HG03378 (cell line): ENCODE measurements around the gene TNRC6C.

Experiments
- ATAC-seq: cut with Tn5 transposase; IDR thresholded peaks from one replicate; pipeline ENCODE4 v1.9.1; 2021; ENCODE audit warnings: mild to moderate bottlenecking, moderate library complexity; ENCODE audit not compliant: unreplicated experiment

Gene TNRC6C

DNA sequence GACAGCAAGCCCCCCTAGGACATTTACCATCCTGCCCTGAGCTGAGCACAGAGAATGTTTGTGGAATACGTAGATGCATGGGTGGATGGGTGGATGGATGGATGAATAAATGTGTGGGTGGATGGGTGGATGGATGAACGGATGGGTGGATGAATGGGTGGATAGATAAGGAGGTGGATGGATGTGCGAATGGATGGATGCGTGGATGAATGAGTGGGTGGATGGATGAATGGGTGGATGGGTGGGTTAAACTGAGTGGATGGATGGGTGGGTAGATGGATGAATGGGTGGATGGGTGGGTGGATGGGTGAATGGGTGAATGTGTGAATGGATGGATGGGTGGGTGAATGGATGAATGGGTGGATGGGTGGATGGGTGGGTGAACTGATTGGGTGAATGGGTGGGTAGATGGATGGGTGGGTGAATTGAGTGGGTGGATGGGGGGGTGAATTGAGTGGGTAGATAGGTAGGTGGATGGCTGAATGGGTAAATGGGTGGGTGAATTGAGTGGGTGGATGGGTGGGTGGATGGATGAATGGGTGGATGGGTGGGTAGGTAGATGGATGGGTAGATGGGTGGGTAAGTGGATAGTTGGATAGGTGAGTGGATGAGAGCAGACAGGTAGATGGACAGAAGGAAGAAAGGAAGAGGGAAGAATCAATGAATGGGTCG lies 164.9 kb downstream of the TNRC6C start:
- ATAC-seq, result no peak

DNA sequence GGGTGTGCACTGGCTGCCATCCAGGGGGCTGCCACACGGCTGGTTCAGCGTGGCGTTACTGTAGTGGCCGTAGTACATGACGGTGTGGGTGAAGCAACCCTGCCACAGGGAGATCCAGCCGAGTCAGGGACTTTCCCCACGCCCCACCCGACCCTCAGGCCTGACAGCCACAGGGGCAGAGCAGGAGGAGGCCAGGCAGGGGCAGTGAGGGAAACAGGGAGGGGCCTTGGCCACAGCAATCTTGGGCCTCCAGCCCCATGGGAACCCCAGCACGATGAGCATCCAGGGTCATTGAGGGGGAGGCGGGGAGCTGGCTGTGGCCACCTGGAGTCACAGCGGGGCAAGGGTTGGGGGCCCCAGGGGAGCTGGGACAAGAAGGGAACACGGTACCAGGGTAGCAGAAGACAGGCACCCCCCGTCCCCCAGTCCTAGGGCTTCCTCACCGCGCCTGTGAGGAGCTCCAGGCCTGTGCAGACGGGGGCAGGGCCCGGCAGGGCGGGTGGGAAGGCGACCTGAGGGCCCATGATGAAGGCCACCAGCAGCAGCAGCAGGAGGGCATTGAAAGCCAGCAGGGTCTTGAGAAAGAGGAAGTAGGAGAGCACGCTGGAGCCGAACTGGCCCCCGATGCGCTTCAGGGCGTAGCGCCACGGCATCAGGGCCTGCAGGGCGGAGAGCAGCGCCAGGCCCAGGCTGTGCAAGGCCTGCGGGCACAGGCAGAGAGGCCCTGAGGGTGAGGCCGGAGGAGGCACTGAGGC lies 165.8 kb downstream of the TNRC6C start:
- no peak for ATAC-seq

DNA sequence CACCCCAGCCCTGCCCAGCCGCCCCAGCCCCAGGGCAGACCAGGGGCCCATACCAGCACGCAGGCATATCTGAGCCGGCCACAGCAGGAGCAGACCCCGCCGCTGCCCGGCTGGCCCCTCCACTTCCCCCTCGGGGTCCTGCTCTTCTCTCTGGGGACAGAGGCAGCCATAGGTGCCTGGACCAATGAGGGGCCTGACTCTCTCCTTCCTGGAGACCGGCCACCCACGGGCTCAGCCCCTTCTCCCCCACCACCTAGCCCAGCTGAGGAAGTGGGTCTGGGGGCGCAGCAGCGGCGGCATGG lies 166.3 kb downstream of the TNRC6C start:
- ATAC-seq, result no peak

DNA sequence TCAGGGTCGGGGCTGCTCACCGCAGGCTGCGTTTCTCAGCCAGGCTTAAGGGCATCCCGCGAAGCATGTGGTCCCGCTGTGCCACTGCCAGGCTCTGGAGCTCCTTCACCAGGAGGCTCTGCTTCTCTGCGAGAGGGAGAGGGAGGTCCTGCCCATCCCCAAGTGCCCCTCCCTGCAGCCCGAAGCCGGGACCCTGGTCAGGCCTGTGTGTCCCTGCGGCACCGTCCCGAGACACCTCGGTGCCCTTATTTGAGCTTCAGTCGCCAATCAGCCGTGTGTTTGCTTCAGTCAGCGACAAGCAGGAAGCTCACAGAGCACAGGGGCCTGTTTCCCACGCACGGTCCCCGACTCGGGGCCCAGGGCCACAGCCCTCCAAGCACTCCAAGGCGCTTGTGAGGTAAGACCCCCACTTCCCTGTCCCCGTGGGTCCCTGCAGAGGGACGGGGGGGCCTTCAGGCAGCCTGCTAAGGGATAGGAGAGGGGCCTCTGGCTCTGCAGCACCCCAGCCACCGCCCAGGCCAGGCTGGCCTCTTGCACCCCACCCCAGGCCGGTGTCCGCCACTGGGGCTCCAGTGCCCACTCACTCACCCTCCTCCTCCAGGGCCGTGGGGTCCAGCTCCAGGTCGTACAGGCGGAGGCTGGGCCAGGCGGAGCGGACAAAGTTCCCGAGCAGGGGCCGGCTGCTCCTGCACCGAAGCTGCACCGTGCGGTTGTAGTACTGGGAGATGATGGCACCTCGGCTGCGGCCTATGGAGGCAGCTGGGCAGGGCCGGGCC lies 166.8 kb downstream of the TNRC6C start:
- ATAC-seq, result no peak

DNA sequence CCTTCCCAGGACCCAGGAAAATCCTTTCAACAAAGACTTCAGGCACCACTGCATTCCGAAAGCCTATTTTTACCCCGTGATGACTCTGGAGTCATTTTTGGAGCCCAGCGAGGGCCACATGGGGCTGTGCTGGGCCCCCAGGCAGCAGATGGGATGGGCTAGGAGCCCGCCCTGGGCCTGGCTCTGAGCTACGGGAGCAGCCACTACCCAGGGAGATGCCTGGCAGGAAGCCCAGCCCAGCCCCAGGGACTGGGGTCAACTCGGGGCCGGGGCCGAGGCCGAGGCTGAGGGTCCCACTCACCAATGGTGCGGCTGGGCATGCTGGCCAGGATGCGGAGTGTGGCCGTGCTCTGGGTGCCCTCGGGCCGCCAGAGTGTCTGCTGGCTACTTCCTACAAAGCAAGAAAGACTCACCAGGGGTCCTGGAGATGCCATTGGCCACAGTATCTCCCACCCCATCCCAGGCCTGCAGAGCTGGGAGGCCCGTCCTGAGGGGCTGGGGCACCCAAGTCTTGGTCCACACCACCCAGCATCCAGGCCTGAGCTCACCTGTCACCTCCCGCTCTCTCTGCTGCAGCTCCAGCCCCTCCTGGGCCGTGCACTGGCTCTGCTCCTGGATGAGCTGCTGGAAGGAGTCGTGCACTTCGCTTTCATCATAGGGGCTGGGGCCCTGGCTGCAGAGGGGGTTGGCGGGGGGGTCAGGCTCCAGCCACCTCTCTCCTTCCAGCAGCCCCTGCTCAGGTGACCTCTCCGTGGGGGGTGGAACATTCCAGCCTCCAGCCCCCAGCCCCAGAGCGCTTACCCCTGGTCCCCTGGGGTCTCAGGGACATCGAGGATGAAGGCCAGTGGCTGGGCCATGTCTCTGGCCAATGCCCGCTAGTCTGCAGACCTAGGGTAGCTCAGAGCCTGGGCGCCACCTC lies 167.7 kb downstream of the TNRC6C start:
- ATAC-seq, result no peak

DNA sequence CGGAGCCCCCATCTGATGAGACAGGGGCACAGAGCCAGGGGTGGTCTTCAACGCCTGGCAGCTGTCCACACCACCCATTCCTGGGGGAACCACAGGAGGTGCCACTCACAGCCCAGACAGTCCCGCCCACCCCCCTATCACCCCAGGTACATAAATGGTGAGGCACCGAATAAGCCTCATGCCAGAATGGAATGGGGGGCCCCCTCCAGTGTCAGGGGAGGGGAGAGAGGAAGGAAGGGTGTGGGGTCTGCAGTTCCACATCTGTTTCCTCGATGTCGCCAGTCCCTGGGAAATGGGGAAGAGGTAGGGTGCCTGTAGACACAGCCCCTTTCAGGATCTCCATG lies 168.4 kb downstream of the TNRC6C start:
- no peak for ATAC-seq

DNA sequence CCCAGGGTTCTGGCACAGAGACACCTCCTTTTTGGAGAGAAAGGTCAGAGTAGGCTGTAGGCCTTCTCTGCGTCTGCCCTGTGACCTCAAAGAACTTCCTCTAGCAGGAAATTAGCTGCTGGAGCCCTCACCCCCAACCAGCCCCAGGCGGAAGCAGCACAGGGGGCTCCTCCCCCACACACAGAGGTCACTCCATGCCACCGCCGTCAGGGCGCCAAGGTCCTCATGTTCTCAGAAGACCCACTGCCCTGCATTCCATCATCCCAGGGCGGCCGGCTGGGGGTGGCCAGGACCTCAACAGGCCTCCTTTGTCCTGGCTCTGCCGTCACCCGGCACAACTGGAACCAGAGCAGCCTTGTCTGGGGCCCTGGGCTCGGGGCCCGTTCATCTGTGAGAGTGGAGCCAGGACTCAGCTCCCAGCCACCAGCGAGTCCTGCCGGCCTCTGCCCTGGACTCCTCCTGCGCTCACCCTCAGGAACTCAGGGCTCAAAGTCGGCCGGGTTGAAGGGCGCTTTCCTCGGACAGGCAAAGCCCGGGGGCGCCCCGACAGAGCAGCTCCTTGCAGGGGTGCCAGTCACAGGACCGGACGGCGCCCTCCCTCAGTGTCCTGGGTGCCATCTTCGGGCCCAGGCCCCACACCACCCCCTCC lies 168.9 kb downstream of the TNRC6C start:
- no peak for ATAC-seq

DNA sequence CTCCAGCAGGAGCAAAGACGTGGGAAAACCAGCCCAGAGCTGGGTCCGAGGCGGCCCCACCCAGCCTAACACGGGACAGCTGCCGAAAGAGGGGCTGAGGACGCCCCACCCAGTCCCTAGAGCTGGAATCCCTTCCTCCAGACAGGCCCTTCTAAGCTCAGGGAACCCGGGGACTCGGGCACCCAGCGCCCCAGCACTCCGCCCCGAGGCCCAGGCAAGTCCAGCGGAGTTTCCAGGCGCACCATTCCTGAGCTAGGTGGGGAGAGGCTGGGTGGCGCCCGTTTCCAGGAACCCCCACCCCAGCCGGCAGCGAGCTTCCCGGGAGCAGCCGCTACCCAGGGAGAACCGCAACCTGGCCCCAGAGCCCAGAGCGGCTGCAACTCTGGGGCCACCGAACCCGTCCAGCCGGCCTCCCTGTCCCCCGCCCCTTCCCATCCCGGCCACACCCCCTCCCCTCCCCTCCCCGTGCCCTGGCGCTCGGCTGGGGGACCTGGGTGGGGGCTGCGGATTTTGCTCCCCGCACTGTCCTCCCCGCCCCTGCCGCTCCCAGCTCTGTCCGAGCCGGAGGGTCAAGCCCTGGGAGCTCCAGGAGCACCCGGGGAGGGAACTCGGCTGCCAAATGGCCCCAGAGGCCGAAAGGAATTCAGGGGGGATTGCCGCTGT lies 169.5 kb downstream of the TNRC6C start:
- no peak for ATAC-seq

DNA sequence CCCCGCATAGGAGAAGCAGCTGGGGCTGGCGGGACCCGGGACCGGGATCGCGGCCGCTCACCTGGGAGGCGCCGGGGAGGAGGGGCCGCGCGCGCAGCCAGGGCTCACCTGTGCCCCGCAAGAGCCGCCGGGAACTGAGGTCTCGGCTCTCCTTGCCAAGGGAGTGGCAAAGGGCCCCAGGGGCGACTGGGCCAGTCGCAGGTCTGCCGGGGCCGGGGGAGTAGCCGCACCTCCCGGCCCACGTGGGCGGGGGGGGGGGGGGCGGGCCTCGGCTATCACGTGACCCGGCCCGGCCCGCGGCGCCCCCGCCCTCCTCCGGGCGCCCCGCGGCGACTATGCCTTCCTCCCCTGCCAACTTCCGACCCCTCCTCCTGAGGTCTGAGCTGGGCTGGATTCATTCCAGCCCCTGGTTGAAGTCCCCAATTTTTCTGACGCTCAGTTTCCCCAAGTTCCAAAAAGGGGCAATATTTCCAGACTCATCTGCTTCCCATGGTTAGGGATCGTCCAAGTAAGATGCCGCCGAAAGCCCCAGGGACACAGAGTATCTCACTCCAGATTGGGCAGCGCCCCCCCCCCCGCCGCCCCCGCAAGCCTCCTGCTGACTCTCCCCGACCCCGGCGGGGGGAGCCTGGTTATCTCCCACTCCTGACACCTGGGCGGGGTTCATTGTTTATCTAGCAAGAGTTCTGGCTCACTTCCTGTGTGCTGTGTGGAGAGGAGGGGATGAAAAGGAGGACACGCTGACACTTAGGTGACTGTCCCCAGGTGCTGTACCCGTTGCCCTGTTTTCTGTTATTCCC lies 170.2 kb downstream of the TNRC6C start, which contains the start of gene TMC6:
Gene TMC6, minus strand, starts transcription at position 205 of the 800 bp plus-strand sequence. CDS start 1,923 bp downstream, outside the sequence.
- ATAC-seq, result no peak

DNA sequence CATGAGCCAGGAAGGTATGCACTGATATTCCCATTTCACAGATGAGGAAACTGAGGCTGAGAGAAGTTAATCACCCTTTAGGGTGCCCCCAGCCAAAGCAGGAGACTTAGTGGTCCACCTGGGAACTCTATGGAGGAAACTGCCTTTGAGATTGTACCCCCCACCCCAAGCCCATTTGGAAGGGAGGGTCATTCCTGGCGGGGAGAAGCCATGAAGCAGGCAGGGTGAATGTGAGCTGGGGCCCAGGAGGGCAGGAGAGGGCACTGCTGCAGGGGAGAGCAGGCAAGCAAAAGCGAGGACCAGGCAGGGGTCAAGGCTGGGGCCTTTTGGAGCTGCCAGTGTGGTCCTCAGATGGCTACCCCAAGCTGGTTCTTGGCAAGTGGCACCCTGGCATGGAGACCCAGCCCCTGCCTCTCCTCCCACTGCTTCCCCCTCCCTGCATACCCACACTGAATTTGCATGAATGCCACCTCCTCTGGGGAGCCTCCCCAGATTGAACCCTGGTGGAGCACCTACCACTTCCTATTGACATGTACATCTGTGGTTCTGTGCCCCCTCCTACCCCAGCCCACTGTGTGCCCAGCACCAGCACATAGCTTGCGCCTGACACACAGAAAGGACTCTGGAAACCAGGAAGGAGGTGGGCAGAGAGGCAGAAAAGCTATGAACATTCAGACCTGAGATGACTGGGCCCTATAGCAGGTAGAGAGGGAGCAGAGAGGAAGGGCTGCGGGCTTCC lies 171.0 kb downstream of the TNRC6C start:
- no peak for ATAC-seq

DNA sequence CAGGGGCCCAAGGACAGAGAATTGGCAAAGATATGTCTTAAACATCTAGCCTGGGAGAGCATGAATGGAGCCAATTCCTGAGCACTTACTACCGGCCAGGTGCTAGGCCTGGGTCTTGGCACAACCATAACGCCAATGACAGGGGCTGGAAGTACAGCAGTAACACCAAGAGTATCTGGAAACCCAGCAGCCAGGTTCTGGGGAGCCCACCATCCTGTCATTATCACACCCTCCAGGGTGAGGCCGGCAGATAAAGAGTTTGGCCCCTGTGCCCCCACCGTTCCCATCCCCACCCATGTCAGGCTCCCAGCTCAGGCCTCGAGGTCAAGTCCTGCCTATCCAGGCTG lies 171.6 kb downstream of the TNRC6C start:
- ATAC-seq, result no peak

DNA sequence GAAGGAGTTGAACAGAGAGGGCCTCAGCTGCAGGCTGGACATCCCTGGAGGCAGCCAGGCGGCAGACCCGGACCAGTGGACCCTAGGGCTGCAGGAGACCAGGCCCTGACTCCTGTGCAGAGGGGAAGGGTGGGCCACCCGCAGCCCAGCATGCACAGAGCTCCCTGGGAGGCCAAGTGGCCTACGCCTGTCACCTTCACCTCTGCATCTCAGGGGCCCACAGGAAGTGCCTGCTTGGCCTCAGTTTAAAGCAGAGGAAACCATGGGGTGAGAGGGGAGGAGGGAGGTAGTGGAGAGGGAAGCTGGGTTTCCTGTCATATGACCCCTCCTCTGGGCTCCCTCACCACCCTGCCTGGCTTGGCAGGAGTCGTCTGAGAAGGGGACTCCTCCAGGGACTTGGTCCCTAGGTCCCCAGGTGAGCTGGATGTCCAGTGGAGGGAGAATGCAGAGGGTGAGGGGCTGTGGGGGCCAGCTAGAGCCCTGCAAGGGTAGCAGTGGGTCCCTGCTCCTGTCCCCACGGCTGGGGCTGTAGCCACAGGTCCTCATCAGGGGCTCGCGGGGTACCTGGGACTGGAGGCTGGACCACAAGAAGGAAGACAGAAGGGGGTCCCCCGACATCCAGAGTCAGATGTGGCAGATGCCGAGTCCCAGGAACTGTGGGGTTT lies 172.1 kb downstream of the TNRC6C start, which contains the start of gene TMC8:
Gene TMC8, plus strand, starts transcription at position 335 of the 665 bp plus-strand sequence. CDS start 818 bp downstream, outside the sequence.
- ATAC-seq, result no peak

DNA sequence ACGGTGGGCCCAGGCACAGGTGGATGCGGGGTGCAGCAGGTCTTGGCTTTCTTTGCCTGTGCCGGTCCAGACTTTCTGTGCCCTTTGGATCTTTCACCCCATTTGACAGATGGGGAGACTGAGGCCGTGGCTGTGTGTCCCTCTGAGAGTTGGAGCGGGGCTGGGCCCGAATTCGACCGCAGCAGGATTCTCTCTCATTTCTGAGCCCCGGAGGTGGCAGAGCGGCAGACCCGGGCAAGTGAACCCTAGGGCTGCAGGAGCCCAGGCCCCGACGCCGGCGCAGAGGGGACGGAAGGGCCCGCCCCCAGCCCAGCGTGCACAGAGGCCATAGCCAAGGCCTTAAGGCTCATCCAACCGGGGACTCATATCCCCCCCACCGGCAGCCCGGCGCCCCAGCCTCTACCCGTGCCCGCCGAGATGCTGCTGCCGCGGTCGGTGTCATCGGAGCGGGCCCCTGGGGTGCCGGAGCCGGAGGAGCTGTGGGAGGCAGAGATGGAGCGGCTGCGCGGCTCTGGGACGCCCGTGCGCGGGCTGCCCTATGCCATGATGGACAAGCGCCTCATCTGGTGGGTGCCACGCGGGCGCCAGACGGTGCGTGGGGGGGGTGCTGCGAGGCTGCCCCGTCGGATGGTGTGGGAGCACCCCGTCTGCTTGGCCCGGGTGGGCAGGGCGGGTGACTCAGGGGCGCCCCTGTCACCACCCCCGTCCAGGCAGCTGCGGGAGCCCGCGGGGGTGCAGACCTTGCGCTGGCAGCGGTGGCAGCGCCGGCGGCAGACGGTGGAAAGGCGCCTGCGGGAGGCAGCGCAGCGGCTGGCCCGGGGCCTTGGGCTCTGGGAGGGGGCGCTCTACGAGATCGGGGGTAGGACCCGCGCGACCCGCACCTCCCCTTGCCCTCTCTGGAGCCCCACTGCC lies 172.9 kb downstream of the TNRC6C start:
- ATAC-seq, result no peak

DNA sequence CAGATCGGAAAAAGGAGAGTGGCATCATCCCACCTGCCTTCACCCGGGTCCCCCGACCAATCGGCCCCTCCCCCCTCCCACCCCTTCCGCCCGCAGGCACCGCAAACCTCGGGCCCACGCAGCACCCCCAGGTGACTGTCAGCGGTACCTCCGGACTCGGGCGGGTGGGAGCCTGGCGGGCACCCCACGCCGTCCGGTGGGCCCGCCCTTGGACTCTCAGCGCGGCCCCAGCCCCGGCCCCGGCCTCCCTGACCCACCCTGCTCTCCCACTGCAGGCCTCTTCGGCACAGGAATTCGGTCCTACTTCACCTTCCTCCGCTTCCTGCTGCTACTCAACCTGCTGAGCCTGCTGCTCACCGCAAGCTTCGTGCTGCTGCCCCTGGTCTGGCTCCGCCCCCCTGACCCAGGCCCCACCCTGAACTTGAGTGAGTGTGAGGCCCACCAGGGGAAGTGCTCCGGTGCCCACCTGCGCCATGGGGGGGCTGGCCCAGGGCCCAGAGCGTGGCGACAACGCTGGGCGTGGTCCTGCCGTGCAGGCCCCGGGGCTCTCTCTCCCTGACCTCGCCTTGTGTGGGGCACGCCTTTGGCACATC lies 173.7 kb downstream of the TNRC6C start:
- ATAC-seq, result no peak

DNA sequence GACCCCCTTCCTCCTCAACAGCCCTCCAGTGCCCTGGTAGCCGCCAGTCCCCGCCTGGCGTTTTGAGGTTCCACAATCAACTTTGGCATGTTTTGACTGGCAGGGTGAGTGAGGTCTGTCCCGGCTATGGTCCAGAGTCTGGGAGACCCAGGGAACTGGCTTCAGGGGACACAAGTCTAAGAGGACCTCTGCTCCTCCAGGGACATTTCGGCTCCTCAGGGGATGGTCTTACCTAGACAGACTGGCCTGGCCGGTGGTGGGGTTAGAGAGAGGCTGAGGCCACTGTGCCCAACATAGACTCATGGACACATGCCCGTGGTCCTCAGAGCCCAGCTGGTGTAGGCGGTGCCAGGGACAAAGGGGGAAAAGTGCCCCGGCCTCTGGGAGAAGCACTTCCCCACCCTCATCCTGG lies 174.3 kb downstream of the TNRC6C start:
- ATAC-seq, result no peak

DNA sequence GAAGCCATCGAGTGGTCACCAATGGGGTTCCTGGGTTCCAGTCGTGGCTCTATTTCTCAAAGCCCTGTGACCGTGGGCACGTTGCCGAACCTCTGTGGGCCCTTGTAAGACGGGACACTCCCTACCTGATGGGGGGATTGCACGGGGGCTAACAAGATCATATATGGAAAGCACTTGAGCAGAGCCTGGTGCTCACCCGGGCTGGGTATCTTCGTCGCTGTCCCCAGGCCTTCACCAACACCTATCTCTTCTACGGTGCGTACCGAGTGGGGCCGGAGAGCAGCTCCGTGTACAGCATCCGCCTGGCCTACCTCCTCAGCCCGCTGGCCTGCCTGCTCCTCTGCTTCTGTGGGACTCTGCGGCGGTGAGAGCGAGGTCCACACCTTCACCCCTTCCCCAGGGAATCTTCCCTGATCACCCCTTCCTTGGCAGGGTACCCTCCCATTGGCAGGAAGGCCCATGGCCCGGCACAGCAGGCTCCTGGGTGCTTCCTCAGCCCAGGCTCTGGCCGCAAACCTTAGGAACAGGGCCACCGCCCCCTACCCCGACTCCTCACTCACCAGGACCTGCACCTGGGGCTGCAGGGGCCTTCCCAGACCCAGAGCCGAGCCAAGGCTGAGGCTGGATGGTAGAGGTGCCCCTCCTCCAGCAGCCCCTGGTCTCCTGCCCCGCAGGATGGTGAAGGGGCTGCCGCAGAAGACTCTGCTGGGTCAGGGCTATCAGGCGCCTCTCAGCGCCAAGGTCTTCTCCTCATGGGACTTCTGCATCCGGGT lies 174.9 kb downstream of the TNRC6C start:
- no peak for ATAC-seq
